NCI-H345 treated with DMSO at 0.1 percent for 48 hours (cell line): ENCODE measurements around the gene ZNF860.
"Not testable (repeated sequence)": the region's sequence is repeated elsewhere in the genome, so short reads cannot be mapped to it uniquely, and the experiment has no call there.

Source experiments
- DNase-seq: peaks from one replicate; lab custom pipeline; 2025; ENCODE audit not compliant: unreplicated experiment; lab: John Stamatoyannopoulos, UW

The ZNF860 gene

DNA sequence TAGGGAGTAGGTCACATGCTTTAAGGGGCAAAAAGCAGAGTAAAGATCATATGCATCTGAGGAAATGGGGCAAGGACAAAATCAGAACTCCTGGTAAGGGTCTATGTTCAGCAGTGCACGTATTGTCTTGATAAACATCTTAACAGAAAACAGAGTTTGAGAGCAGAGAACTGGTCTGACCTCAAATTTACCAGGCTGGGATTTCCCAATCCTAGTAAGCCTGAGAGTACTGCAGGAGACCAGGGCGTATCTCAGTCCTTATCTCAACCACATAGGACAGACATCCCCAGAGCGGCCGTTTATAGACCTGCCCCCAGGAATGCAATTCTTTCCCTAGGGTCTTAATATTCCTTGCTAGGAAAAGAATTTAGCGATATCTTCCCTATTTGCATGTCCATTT, 13.5 kb downstream of the ZNF860 start:
- not testable (repeated sequence) for DNase-seq

DNA sequence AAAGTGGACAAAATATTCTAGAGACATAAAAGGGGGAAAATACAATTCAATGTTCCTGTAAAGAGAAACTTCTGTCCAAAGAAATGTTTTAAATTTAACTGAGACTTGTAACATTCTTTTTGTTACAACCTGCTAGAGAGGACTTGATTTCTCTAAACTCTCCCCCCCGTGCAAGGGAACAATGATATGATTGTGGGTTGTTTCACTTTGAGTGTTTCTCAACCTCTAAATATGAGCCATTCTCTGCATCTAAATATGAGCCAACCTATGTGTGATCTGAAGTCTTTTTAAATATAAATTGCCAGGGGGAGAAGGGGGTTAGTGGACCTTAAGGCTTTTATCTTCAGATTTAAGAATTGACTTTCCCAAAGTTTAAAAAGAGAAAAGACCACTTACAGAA, 14.6 kb downstream of the ZNF860 start:
- no peak for DNase-seq

DNA sequence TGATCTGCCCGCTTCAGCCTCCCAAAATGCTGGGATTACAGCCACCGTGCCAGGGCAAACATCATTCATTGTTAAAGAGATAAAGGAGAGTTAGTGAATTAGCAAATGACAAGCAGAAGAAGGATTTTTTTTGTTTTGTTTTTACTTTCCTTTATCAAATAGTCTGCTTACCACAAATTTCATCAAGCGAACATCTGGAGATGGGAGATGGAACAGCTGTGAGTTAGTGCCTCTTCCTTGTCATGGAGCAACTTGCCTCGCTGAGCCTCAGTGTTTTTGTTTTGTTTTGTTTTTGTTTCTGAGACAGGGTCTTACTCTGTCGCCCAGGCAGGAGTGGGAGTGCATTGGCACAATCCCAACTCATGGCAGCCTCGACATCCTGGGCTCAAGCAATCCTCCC, 15.9 kb downstream of the ZNF860 start:
- DNase-seq = no peak

DNA sequence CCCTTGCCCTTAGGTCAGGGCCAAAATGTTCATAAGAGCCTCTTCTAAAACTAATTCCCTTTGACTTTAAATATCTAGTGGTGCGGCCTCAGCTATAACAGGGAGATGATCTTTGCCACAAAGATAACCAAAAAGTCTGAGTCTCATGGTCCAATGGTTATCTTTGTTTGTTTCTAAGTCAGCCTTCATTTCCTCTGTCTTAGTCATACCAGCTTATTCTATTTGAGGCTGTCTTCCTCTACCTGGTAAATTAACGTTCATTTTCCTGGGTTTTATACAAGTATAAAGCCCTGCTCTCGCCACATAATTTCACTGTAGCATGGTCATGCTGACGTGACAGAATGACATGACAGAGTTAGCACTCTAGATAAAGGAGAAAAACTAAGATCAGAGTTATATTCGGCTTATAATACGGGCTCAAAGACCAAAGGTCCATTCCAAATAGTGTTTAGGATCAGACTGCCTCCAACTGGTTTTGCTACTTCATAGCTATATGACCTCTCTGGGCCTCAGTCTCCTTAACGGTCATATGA, 18.4 kb downstream of the ZNF860 start:
- DNase-seq = no peak

DNA sequence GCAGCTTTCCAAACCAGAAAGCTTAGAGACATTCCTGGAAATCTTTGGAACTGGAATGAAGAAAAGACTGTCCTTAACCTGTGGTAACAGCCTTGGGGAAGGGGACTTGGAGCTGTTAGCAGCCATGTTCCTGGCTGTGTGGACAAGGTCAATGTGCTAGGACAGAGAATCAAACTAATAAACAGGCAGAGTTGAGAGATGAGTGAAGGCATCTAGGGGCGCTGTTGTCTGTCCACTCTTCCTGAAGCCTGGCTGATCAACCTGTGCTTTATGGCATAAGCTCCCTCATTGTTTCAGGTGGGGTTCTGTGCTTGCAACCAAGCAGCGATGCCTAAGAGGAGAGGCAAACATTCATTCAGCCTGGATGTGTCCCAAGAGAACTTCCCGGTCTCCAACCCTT, 19.3 kb downstream of the ZNF860 start:
- DNase-seq = no peak

DNA sequence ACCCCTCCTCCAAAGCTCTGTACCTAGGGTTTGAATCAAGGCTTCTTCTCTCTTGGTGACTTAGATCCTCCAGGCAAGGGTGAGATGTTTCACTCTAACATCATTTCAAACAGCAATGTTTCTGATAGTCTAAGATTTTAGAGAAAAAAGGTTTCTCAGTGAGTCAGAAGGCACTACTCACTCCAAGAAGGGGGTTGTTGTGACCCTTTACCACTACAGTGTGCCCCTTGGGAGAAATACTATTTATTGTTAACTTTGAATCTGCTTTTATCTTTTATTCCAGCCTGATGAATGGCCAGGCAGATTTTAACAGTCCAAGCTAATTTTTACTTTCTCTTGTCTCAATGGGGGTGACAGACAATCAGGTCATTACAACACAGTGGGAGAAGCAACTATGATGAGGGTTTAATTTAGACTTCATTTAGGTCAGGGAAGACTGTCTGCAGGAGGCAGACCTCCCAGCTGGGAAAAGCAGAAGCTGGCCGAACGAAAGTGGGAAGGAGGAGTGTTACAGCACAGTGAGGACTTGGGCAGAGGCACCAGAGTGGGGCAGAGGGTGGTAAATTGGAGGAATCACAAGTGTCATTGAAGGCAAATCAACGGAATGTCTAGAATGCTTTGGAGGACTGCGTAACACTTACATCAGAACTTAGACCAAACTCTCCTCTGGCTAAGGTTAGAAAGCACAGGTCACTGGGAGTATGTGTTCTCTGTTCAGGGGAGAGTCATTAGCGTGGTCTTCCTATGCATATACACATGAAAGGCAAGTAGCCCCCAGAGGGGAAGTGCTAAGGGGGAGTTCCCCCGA, 21.2 kb downstream of the ZNF860 start:
- no peak for DNase-seq

DNA sequence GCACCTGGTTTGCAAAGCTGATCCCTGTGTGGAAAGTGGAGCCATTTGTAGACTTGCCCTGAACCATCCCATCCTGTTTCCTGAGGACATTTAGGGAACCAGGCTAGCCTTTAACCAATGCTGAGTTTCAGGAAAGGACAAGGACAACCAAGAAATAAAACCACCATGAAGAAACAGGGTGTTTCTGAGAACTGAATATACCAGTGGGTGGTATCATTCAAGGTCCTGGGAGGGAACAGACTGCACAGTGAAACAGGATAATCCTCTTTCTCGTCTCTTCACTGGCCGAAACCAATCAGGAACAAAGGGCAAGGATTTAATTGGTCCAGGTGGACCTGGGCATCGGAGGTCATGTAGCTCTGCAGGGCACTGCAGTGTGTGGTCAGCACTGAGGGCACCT, 21.8 kb downstream of the ZNF860 start:
- no peak for DNase-seq

DNA sequence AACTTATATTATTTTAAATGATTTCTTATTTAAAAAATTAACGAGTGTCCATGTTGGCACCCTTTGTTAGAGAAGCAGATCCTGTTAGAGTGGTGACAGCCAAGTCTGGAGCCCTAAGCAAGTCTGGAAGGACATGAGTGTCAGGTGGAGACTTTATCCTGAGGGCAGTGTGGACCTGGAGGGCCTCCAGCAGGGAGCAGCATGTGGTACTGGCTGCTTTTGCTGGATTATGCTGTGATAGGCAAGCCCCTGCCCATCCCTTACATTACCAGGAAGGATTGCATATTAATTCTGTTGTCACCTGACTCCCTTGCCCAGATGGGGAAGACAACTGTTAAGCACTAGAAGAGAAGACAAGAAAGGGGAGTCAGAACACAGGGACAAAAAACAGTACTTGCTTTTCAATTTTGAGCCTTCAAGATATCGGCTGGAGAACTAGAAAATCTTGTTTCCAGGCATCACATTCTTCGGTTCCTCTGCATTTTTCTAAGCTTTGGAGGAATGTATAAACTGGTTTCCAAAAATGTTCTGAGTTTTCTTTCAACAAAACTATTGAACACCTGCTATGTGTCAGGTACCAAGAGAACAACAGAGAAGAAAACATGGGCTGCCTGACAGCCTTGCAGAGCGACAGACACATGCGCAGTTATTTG, 22.7 kb downstream of the ZNF860 start:
- DNase-seq = no peak

DNA sequence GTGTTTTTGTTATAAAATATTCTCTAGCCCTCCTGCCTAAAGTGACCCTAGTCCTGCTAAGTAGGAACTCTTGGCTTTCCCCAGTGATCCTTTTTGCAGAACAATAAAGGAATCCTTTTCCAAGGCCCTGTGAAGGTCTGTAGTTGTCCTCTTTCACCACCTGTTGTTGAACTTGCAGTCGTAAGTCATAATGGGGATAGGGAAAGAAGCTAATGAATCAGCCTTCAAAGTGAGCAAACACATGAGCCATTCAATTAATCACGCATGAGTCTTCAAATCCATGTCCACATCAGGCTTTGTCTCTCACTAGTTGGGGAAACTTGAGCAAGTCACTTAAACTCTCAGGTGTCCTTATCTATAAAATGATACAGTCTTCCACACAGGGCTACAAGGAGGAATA, 27.6 kb downstream of the ZNF860 start:
- DNase-seq = no peak

DNA sequence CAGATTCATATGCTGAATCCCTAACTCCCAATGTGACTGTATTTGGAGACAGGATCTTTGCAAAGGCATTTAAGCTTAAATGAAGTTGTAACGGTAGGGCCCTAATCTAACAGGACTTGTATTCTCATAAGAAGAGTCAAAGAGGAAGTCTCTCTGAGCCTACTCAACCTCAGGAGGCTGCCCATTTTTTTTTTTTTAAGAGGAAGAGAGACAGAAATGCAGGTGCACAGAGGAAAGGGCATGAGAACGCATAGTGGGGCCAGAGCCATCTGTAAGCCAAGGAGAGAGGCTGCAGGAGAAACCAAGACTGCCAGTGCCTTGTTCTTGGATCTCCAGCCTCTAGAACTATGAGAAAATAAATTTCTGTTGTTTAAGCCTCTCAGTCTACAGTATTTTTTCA, 28.4 kb downstream of the ZNF860 start:
- no peak for DNase-seq

DNA sequence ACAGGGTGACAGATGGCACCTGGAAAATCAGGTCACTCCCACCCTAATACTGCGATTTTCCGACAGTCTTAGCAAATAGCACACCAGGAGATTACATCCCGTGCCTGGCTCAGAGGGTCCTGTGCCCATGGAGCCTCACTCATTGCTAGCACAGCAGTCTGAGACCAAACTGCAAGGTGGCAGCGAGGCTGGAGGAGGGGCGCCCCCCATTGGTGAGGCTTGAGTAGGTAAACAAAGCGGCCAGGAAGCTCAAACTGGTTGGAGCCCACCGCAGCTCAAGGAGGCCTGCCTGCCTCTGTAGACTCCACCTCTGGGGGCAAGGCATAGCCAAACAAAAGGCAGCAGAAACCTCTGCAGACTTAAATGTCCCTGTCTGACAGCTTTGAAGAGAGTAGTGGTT, 29.1 kb downstream of the ZNF860 start:
- DNase-seq = not testable (repeated sequence)

DNA sequence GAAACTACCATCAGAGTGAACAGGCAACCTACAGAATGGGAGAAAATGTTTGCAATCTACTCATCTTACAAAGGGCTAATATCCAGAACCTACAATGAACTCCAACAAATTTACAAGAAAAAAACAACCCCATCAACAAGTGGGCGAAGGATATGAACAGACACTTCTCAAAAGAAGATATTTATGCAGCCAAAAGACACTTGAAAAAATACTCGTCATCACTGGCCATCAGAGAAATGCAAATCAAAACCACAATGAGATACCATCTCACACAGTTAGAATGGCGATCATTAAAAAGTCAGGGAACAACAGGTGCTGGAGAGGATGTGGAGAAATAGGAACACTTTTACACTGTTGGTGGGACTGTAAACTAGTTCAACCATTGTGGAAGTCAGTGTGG, 34.1 kb downstream of the ZNF860 start:
- DNase-seq = not testable (repeated sequence)

DNA sequence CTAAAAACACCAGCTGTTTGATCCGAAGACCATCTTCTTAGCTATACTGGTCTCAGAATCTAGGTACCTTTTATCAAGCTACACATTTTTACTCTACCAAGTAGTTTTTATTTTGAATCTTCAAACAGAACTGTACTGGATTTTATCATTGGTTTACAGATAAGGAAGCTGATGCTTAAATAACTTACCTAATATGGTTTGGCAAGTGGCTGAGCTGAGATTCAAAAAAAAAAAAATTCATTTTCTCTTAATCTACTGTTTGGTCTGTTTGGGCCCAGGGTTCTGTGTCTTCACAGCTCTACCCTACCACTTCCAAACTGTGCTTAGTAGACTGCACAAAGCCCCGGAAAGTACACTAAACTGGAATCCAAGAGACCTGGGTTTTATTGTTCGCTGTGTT, 35.7 kb downstream of the ZNF860 start:
- no peak for DNase-seq

DNA sequence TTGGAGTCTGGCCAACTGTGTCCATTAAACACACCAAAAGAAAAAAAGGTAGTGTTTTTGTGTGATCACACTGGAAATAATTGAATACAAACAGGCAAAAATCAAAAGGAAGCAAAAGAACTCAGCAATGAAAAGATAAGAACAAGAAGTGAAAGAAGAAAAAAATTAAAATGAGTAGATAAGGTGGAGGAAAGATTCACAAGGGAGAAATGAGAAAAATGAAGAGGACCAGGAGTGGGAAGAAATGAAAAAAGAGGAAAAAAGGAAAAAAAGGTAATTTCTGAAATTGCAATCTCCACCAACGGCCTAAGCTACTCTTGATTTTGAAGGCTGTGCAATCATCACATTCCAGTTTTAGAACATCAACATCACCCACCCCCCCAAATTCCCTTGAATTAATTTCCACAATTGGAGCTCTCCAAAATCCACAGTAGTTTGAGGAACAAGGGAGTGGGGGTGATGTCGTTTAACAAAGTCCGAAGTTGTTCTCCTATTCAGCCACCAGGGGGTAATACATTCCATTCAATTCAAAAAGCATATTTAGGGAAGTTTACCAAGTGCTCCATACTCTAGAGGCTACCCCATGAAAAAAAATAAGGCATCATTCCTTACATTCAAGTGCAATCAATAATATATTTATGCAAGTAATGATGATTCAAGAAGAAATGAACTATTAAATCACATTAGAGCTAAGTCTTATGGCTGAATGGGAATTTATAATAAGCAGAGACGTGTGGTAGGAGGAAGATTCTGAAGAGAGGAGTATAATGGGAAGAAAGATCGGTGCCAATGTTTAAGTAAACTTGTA, 37.4 kb downstream of the ZNF860 start:
- DNase-seq = no peak

DNA sequence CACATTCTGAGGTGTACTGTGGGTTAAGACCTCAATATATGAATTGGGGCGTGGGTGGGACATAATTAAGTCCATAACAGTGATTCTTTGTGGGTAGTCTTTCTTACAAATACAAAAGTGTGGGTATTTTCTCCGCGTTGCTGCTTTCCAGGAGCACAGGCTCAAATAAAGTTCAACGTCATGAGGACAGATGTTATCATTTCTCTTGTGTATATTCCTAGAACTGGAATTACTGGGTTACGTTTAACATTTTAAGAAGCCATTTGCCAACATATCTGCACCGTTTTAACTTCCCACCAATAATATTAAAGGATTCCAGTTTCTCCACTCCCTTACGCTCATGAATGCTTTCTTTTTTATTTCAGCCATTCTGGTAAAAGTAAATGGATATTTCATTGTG, 39.6 kb downstream of the ZNF860 start:
- DNase-seq = no peak

DNA sequence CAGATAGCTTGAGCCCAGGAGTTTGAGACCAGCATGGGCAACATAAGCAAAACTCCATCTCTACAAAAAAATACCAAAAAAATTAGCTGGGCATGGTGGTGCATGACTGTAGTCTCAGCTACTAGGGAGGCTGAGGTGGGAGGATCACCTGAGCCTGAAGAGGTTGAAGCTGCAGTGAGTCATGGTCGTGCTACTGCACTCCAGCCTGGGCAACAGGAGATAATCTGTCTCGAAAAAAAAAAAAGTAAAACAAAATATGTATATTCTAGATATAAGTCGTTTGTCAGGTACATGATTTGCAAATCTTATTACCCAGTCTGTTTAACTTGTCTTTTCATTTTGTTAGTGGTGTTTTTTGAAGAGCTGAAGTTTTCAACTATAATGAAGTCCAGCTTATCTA, 40.2 kb downstream of the ZNF860 start:
- DNase-seq = no peak

DNA sequence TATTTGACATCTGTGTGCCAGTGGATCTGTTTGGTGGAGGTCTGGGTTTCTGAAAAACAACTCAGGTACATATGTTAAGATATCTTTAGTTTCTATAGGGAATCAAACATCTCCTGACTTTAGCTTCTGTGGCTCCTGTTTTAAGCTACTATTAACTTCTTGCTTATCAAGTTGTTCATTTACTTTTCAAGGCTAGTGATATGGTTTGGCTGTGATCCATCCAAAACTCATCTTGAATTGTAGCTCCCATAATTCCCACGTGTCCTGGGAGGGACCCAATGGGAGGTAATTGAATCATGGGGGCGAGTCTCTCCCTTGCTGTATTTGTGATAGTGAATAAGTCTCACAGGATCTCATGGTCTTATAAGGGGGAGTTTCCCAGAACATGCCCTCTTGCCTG, 41.4 kb downstream of the ZNF860 start:
- DNase-seq = no peak

DNA sequence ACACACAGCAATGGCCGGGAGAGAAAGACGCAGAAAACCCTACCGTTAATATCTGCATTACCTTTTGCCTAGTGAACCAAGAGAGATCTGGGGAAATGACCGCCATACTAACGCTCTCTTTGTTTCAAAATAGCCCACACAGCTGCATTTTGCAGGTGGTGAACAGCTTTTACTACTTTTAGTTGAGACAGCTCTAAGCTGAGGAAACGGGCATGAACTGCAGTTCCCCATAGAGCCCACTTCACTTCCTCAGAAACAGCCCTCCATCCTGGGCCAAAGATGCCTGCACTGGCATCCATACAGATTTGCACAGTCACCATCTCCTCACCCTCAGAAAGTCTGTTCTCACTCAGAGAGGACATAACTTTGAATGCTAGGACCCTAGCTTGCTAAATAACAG, 45.0 kb downstream of the ZNF860 start:
- DNase-seq = no peak

DNA sequence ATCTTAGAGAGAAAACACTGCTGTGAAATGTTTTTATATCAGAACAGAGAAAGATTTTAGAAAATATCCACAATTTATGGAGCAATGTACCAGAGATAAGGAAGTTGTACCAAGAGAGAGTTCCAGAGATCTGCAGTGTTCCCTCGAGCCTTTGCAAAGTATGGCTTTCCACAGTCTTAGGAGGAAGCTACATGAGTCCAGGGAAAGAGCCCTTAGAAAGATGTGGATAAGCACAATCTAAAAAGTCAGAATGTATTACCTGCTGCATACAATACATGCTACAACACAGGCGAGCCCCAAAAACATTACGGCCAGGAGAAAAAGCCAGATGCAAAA, 56.4 kb downstream of the ZNF860 start:
- DNase-seq = no peak

DNA sequence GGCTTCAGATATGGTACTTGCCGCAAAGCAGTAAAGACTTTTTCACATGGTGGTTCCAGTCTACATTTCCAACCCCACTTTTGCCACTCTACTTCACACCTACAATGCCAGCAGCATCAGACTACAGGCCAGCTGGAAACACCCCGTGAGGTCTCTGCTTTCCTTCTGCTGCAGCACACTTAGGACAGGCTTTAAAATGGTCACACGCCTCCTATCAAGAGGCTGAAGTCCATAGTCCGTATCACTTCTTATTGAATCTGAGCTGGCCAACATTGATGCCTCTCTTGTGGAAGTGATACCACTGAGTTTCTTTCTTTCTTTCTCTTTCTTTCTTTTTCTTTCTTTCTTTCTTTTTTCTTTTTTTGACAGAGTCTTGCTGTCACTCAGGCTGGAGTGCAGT, 59.8 kb downstream of the ZNF860 start:
- DNase-seq = no peak
